Activated naive CD8-positive, alpha-beta T cell (primary cell): ENCODE measurements around the gene GTF2IRD1.
"Not testable (repeated sequence)": the region's sequence is repeated elsewhere in the genome, so short reads cannot be mapped to it uniquely, and the experiment has no call there.

ENCODE experiments used
- H3K27ac Mint-ChIP-seq: one replicate; pipeline ENCODE4 v1.8.0; 2021; ENCODE audit warnings: mixed read lengths
- H3K27me3 Mint-ChIP-seq: one replicate; pipeline ENCODE4 v1.8.0; 2021; ENCODE audit warnings: mixed read lengths
- H3K36me3 Mint-ChIP-seq: one replicate; pipeline ENCODE4 v1.8.0; 2021; ENCODE audit warnings: mixed read lengths
- H3K4me1 Mint-ChIP-seq: one replicate; pipeline ENCODE4 v1.8.0; 2021; ENCODE audit warnings: low read depth, mixed read lengths
- H3K4me3 Mint-ChIP-seq: one replicate; pipeline ENCODE4 v1.8.0; 2021; ENCODE audit warnings: mild to moderate bottlenecking, mixed read lengths
- H3K9me3 Mint-ChIP-seq: one replicate; pipeline ENCODE4 v1.8.0; 2021; ENCODE audit warnings: low read depth, mixed read lengths

Gene GTF2IRD1

GRCh38 chr7:74561898-74562613 is 108.3 kb downstream of the GTF2IRD1 start:
- Mint-ChIP-seq H3K4me1 (peaks cover 2% of the 10 kb centered on the region), H3K36me3 (no peaks in the 10 kb centered on the region), H3K9me3 (no peaks in the 10 kb centered on the region), H3K27me3 (no peaks in the 10 kb centered on the region), H3K4me3 (no peak overlapping the region), H3K27ac (no peak overlapping the region)

DNA sequence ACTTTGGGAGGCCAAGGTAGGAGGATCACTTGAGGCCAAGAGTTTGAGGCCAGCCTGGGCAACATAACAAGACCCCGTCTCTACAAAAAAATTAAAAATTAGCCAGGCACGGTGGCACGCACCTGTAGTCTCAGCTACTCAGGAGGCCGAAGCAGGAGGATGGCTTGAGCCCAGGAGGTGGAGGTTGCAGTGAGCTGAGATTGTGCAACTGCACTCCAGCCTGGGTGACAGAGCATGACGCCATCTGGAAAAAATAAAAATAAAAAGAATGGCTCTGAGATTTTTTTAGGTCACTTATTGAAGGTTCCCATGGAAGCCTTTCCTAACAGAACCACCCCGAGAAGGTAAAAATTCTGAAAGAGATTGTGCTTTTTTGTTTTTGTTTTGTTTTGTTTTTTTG is 109.9 kb downstream of the GTF2IRD1 start:
- not testable (repeated sequence) for H3K9me3 Mint-ChIP-seq, H3K4me1 Mint-ChIP-seq, H3K27ac Mint-ChIP-seq, H3K27me3 Mint-ChIP-seq, H3K36me3 Mint-ChIP-seq, H3K4me3 Mint-ChIP-seq

GRCh38 chr7:74567318-74567668 is 113.6 kb downstream of the GTF2IRD1 start:
- no peaks in the 10 kb centered on the region for H3K9me3 Mint-ChIP-seq
- no peaks in the 10 kb centered on the region for H3K36me3 Mint-ChIP-seq
- no peak overlapping the region for H3K4me3 Mint-ChIP-seq
- no peak overlapping the region for H3K27ac Mint-ChIP-seq
- no peaks in the 10 kb centered on the region for H3K4me1 Mint-ChIP-seq
- H3K27me3 Mint-ChIP-seq: no peaks in the 10 kb centered on the region

DNA sequence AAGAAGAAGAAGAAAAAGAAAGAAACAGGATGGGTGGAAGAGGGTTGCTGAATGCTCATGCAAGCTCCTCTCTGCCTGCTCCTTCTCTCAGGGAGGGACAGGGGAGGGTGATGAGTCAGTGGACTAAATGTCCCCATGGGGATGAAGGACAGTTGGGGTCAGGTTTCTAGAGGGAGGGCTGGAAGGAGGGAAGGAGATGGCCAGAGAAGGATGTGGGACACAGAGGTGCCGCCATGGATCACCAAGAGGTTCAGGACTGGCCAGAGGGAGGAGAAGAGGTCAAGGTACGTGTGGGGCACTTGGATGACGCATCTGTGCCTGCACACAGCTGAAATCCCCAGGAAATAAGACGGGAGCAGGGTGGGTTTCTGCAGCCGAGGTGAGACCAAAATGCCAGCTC is 115.0 kb downstream of the GTF2IRD1 start:
- no peaks in the 10 kb centered on the region for H3K9me3 Mint-ChIP-seq
- no peaks in the 10 kb centered on the region for H3K27me3 Mint-ChIP-seq
- H3K27ac Mint-ChIP-seq: no peak overlapping the region
- no peaks in the 10 kb centered on the region for H3K36me3 Mint-ChIP-seq
- H3K4me3 Mint-ChIP-seq: no peak overlapping the region
- H3K4me1 Mint-ChIP-seq: no peaks in the 10 kb centered on the region

DNA sequence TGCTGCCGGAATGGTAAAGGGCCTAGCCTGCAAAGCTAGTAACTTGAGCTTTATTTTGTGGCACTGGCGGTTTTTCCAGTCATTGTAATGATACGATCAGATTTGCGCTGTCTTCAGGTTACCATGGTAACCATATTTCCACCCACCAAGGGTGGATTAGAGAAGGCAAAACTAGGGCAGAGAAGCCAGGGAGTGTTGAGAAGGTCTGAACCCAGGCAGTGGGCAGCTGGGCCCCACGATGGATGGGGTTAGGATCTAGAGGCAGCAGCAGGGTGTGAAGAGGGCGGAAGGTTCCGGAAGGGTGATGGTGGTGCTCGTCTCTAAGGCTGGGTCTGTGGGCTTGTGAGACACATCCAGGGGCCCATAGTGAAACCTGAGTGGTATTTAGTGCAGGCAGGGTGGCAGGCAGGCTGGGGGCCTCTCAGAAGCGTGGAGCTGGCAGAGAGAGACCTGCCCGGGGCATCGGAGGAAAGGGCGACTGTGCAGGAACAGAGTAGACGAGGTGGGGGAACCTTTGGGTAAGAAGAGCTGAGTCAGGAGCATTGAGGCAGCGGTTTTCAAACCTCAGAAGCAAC is 115.9 kb downstream of the GTF2IRD1 start:
- Mint-ChIP-seq H3K4me3 (no peak overlapping the region), H3K4me1 (no peaks in the 10 kb centered on the region), H3K36me3 (no peaks in the 10 kb centered on the region), H3K9me3 (no peaks in the 10 kb centered on the region), H3K27me3 (no peaks in the 10 kb centered on the region), H3K27ac (no peak overlapping the region)

- Mint-ChIP-seq H3K4me1 (no peaks in the 10 kb centered on the region), H3K4me3 (no peak overlapping the region), H3K36me3 (no peaks in the 10 kb centered on the region), H3K27ac (no peak overlapping the region), H3K9me3 (no peaks in the 10 kb centered on the region), H3K27me3 (no peaks in the 10 kb centered on the region)
Measured at GRCh38 chr7:74570533-74571156, 116.9 kb downstream of the GTF2IRD1 start.

GRCh38 chr7:74572301-74572979 is 118.7 kb downstream of the GTF2IRD1 start:
- Mint-ChIP-seq H3K27ac (no peak overlapping the region), H3K36me3 (no peaks in the 10 kb centered on the region), H3K4me3 (no peak overlapping the region)

GRCh38 chr7:74573512-74573911 is 119.8 kb downstream of the GTF2IRD1 start:
- H3K27ac Mint-ChIP-seq: no peak overlapping the region
- H3K4me1 Mint-ChIP-seq: no peaks in the 10 kb centered on the region
- no peaks in the 10 kb centered on the region for H3K9me3 Mint-ChIP-seq
- H3K36me3 Mint-ChIP-seq: no peaks in the 10 kb centered on the region
- H3K27me3 Mint-ChIP-seq: no peaks in the 10 kb centered on the region
- H3K4me3 Mint-ChIP-seq: no peak overlapping the region

More at GRCh38 chr7:74572301-74572979, 118.7 kb downstream of the GTF2IRD1 start:
- no peaks in the 10 kb centered on the region for H3K4me1 Mint-ChIP-seq
- no peaks in the 10 kb centered on the region for H3K9me3 Mint-ChIP-seq
- no peaks in the 10 kb centered on the region for H3K27me3 Mint-ChIP-seq

DNA sequence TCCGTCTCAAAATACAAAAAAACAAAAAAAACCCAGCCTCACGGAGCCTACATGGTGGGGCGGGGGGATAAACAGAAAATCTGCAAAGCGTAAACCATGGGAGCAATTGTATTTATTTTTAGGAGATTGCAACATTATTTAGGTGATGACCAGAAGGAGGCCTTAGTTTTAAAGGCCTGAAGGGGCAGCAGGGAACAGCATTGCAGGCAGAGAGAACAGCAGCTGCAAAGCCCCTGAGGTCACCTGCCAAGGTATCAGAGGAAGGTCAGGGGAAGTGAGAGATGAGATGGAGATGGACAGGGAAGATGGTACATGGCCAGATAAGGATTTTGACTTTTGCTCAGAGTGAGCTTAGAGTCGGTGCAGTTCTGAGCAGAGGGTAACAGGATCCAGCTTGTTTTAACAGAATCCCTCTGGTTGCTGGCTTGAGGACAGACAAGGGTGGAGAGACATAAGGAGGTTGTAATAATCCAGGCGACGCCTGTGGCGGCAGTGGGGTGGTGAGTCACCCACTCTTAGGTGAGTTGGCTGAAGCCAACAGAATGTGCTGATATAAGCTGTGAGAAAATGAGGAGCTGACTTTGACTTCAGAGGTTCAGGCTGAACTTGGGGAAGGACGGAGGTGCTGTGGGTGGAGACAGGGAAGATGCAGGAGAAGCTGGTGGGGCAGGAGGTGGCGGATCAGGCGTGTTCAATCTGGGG is 121.5 kb downstream of the GTF2IRD1 start:
- Mint-ChIP-seq H3K27me3 (no peaks in the 10 kb centered on the region), H3K27ac (no peak overlapping the region), H3K9me3 (no peaks in the 10 kb centered on the region), H3K4me1 (no peaks in the 10 kb centered on the region), H3K36me3 (no peaks in the 10 kb centered on the region), H3K4me3 (no peak overlapping the region)

DNA sequence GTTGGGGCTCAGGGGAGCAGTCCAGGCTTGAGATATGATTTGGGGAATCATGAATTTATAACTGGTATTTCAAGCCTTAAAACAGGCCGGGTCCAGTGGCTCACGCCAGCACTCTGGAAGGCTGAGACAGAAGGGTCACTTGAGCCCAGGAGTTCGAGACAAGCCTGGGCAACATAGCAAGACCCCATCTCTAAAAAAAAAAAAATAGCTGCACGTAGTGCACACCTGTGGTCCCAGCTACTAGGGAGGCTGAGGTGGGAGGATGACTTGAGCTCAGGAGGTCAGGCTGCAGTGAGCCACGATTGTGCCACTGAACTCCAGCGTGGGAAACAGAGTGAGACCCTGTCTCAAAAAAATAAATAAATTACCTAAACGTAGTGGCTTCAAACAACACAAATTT is 122.1 kb downstream of the GTF2IRD1 start:
- Mint-ChIP-seq H3K9me3 (no peaks in the 10 kb centered on the region), H3K36me3 (no peaks in the 10 kb centered on the region), H3K27me3 (no peaks in the 10 kb centered on the region), H3K4me1 (no peaks in the 10 kb centered on the region), H3K27ac (no peak overlapping the region), H3K4me3 (no peak overlapping the region)

DNA sequence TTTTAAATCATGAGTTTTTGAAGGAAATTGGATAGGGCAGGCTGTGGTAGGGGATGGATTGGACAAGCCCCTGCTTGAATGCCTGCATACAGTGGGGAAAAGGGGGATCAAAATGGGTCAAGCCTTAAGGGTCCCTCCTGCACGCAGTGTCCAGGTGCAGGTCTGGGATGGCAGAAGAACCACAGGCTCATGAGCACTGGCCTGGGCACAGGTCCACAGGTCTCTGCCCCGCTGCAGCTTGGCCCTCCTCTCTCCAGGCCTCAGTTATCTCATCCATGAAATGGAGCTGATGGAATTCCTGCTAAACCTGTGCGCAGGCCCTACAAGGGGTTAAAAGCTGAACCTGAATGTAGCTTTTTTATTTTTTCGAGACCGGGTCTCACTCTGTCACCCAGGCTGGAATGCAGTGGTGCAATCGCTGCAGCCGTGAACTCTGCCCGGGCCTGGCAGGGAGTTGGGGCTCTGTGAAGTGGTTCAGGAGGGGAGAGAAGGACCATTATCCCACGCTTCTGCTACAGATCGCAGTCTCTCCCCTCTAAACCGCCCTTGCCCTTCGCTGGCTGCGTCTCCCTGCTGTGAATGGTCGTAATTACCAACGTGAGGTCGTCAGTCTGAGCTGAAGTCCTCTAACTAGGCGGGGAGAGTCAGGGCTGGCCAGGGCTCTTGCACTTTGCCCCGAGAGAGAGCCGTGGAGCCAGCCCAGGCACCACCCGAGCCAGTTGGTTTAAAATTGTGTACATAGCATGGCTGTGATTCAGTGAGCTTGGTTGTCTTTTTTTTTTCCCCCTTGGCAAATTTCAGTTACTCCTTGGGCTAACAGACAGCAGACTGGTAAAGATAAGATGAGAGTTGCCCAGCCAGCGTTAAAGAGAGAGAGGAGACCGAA is 126.3 kb downstream of the GTF2IRD1 start:
- Mint-ChIP-seq H3K9me3 (no peaks in the 10 kb centered on the region), H3K27me3 (no peaks in the 10 kb centered on the region), H3K36me3 (no peaks in the 10 kb centered on the region), H3K4me1 (no peaks in the 10 kb centered on the region), H3K27ac (no peak overlapping the region), H3K4me3 (no peak overlapping the region)

DNA sequence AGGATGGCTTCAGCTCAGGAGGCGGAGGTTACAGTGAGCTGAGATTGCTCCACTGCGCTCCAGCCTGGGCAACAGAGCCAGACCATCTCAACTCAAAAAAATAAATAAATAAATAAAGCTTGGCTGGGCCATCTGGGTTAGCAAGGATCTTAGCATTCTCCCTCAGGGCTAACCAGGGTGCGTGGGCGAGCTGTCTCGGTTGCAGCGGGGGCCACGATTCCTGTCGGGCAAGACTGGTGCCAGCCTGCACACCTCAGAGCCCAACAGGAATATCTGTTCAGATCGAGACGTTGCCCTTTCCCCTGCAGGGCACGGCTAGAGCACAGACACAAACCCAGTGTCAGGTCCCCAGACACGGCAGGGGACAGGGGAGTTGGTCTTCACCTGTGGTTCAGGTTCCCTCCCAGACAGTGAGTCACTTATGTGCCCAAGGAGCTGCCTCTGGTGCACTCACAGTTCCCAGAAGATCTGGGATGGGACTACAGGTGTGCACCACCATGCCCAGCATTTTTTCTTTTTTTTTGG is 128.3 kb downstream of the GTF2IRD1 start:
- Mint-ChIP-seq H3K27me3 (no peaks in the 10 kb centered on the region), H3K27ac (no peak overlapping the region), H3K4me1 (no peaks in the 10 kb centered on the region), H3K4me3 (no peak overlapping the region), H3K9me3 (no peaks in the 10 kb centered on the region), H3K36me3 (no peaks in the 10 kb centered on the region)

DNA sequence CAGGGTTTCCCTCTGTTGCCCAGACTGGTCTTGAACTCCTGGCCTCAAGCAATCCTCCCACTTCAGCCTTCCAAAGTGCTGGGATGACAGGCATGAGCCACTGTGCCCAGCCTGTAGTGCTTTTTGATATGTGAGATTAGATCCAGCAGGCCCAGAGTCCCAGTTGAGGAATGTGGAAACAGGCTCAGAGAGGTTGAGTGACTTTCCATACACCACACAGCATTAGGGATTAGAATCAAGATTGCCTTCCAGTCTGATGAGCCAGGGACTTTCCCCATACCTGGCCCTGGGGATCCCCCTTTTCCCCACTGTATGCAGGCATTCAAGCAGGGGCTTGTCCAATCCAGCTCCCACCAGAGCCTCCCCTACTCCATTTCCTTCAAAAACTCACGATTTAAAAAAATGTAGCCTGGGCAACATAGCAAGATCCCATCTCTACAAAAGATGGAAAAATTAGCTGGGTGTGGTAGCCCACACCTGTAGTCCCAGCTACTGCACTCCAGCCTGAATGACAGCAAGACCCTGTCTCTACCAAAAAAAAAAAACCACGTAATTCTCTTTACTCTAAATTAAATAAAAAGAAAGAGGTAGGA is 128.8 kb downstream of the GTF2IRD1 start:
- no peaks in the 10 kb centered on the region for H3K27me3 Mint-ChIP-seq
- H3K9me3 Mint-ChIP-seq: no peaks in the 10 kb centered on the region
- no peaks in the 10 kb centered on the region for H3K36me3 Mint-ChIP-seq
- no peak overlapping the region for H3K4me3 Mint-ChIP-seq
- no peaks in the 10 kb centered on the region for H3K4me1 Mint-ChIP-seq
- no peak overlapping the region for H3K27ac Mint-ChIP-seq

DNA sequence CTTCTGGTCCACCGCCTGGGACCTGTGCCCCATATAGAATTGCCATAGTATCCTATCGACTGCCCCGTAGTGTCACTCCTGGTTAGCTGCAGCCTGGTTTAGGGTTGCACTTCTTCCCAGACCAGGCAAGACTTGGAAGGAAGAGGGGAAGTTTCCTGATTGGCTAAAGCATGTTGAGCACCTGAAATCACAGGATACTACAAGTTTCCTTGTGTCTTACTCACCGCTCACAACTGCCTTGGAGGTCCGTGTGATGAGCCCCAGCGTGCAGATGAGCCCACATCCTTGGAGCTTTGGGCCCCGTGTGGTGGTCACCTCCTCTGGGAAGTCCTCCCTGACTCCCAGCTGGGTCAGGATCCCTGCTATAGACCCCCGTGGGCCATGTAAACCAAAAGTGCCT is 129.9 kb downstream of the GTF2IRD1 start:
- Mint-ChIP-seq H3K27ac (no peak overlapping the region), H3K9me3 (no peaks in the 10 kb centered on the region), H3K4me1 (no peaks in the 10 kb centered on the region), H3K36me3 (no peaks in the 10 kb centered on the region), H3K27me3 (no peaks in the 10 kb centered on the region), H3K4me3 (no peak overlapping the region)
